HFF-Myc (cell line): Measurements from ENCODE around the gene SLC25A13.
"Not testable (repeated sequence)": the region's sequence is repeated elsewhere in the genome, so short reads cannot be mapped to it uniquely, and the experiment has no call there.

Source experiments
- DNase-seq: peaks from one replicate; pipeline ENCODE4 v3.0.0-alpha.2; 2011; ENCODE audit warnings: low read depth; ENCODE audit errors: extremely low read depth
- H3K4me3 ChIP-seq: replicated peaks from 2 replicates; pipeline ENCODE4 v1.5.1; 2011; ENCODE audit warnings: low read depth, mild to moderate bottlenecking, control low read depth, low read length
- TF ChIP-seq, protein P1 (sequence below): IDR thresholded peaks from 2 replicates; pipeline ENCODE4 v1.5.1; 2012; ENCODE audit warnings: mild to moderate bottlenecking, low read depth, low read length, control low read depth; ENCODE audit errors: missing control alignments

Gene SLC25A13

DNA sequence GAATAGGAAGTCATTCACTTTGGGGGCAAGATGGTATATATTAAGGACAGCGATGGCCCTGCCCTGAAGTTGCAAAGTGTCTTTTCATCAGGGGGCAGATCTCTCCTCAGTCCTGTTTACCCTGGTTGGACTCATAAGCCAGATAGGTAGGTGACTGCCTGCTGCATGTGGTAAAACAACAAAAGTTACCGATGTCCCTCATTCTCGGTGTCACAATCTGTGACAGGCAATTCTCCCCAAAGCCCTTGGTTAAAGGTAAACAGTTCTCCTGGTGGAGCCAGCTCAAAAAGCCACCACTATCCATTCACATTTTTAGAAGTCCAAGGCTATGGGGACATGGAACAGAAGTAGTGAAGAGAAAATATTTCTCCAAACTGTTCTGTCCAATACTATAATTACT is 9.9 kb upstream of the SLC25A13 start:
- H3K4me3 ChIP-seq: no peak overlapping the region
- TF ChIP-seq, protein P1, sequence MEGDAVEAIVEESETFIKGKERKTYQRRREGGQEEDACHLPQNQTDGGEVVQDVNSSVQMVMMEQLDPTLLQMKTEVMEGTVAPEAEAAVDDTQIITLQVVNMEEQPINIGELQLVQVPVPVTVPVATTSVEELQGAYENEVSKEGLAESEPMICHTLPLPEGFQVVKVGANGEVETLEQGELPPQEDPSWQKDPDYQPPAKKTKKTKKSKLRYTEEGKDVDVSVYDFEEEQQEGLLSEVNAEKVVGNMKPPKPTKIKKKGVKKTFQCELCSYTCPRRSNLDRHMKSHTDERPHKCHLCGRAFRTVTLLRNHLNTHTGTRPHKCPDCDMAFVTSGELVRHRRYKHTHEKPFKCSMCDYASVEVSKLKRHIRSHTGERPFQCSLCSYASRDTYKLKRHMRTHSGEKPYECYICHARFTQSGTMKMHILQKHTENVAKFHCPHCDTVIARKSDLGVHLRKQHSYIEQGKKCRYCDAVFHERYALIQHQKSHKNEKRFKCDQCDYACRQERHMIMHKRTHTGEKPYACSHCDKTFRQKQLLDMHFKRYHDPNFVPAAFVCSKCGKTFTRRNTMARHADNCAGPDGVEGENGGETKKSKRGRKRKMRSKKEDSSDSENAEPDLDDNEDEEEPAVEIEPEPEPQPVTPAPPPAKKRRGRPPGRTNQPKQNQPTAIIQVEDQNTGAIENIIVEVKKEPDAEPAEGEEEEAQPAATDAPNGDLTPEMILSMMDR: no peak
- no peak for DNase-seq

DNA sequence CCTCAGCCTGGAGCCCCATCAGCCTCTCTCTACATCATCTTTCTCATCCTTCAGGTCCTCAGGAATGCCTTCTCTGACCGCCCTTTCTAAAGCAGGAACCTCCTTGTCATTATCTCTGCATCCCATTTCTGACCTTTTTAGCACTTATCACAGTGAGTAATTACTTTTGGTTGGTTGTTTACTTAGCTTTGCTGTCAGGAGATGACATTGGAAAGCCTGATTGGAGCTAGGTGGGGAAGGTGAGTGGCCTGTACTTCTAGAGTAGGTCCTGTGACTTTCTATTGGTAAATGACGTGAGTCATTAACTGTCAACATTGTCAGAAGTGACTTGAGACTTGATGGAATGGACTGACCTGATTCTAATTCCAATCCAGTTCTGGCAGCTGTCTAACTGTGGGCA is 9.3 kb upstream of the SLC25A13 start:
- TF ChIP-seq, protein P1: no peak
- H3K4me3 ChIP-seq: no peak overlapping the region
- DNase-seq: no peak

DNA sequence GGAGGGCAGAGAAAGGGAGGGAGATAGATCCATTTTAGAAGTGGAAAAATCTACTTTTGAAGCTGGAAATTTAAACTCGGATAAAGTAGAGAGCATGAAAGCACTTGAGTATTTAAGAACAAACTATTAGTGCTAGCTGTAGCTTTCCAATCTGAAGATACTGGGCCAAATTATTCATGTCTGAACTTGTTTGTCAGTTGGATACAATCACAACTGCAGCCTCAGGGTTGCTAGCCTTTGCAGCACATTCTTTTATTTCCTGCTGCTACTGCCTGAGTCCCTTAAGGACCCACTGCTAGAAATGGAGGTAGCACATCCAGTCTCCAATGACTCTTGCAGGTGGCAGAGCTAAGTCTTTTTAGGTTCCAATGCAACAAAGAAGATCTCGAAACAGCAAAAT is 8.3 kb upstream of the SLC25A13 start:
- no peak for DNase-seq
- TF ChIP-seq, protein P1: no peak
- H3K4me3 ChIP-seq: no peak overlapping the region

DNA sequence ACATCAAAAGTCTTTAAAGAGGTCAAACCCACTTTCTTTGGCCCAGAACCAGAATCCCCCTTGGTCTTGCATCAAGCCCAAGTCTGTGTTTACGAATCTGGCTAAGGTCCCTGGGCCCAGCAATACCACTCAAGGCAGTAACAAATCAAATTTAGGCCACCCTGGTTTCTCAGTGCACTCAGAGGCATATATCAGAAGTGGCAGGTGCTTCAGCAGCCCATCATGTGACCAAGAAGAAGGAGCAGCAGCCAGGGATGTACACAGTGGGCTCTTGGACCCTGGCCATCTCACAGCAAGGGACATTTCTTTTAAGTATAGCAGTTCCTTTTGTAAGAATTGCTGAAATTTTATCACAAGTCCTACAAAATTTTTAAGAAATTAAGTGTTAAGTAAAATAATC is 7.3 kb upstream of the SLC25A13 start:
- H3K4me3 ChIP-seq: no peak overlapping the region
- TF ChIP-seq, protein P1: no peak

DNA sequence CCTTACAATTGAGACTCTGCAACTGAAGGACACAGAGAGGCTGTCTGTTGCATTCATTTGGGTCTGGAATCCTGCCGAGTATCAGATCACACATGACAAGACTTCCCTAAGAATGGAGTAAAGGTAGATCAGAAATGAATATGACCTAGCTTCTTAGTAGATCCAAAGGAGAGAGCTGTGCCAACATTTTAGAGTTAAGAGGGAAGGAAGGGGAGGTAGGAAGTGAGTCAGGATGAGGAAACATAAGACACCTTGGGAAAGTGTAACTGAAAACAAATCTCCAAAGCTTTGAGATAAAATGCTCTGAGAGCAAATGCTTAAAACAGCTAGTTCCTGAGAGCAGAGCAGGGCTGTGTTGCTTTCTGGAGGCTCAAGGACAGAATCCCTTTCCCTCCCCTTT is 6.1 kb upstream of the SLC25A13 start:
- TF ChIP-seq, protein P1: no peak
- no peak for DNase-seq
- H3K4me3 ChIP-seq: no peak overlapping the region

More for the DNA sequence above, 7.3 kb upstream of the SLC25A13 start:
- DNase-seq: no peak

DNA sequence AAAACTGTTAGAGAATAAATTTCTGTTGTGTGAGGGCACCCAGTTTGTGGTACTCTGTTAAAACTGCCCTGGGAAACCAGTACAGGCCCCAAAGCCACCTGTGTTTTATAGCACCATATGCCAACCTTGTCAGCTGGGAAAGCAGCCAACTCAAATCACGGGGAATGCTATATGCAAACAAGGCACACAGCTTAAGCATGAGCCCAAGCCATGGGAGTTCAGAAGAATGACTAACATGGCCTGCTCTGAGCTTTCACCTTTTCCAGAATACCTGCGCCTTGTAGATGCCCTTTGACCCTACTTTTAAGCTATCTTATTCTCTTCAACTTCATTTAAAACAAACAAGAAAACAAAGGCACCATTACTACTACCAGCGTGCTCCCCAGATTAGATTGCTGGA is 5.5 kb upstream of the SLC25A13 start:
- H3K4me3 ChIP-seq: no peak overlapping the region
- DNase-seq: no peak
- TF ChIP-seq, protein P1: no peak

DNA sequence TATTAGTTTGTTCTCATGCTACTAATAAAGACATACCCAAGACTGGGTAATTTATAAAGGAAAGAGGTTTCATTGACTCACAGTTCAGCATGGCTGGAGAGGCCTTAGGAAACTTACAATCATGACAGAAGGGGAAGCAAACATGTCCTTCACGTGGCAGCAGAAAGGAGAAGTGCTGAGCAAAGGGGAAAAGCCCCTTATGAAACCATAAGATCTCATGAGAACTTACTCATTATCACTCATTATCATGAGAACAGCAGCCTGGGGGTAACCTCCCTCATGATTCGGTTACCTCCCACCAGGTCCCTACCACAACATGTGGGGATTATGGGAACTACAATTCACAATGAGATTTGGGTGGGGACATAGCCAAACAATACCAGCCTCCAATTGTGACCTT is 4.9 kb upstream of the SLC25A13 start:
- DNase-seq, H3K4me3 ChIP-seq: not testable (repeated sequence)
